GM18511 (cell line): ENCODE data around the gene KCNN2.

Source experiments
- ATAC-seq: cut with Tn5 transposase; IDR thresholded peaks from one replicate; pipeline ENCODE4 v1.9.1; 2021; ENCODE audit warnings: mild to moderate bottlenecking, moderate library complexity; ENCODE audit not compliant: unreplicated experiment

KCNN2 gene

DNA sequence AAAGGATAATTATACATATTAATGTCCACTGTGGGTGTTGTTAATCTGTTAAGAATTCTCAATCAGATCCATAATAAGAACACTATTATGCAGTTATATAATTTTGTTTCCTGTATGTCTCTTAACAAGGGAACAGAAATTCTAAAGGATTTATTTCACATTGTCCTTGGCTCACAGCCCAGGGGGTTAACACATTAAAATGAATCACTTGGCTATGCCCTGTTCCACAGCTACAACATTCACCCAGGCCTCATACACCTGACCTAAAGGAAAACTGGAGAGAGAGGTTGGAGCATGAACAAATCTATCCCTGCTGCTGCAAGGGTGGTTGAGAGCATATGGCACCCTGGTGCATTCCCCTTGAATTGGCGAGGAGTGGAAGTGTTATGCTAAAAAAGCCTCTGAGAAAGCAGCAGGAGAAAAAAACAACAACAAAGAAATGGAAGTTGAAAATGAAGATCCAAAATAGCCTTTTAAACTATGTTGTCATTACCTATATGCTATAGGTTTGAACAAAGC, 116.0 kb downstream of the KCNN2 start:
- no peak for ATAC-seq

GRCh38 chr5:114500756-114501155, 138.9 kb downstream of the KCNN2 start:
- no peak for ATAC-seq

DNA sequence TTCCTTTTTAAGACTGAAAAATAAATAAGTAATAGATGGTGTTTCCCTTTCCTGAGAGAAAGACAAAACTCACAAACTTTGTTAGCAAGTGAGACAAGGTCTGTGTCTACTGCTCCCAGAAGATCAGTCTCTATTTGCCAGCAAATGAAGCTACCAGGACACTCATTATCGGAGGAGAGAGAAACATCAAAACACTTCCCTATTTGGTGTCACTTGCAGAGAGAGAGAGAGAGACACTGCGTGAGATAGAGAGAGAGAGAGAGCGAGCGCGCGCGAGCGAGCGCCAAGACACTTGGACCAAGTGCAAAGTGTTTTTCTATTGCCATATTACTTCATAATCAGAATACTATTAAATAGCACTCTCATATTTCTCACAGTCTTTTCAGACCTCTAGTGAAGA, 142.7 kb downstream of the KCNN2 start:
- ATAC-seq, result no peak

DNA sequence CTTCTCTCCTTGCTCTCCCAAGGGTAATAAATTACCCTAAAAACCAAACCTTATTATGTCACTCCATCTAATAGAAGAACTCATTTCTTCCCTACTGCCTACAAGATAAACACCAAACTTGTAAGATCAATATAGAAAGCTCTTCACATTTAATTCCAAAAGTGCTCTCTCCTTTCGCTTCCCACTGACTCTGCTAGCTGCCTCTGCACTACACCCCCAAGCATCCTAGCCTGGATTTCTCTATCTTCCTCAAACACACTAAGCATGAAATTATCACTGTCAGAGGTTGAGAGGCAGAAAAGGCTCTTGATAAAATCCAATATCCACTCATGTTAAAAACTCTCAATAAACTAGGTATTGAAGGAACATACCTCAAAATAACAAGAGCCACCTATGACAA, 162.4 kb downstream of the KCNN2 start:
- no peak for ATAC-seq

GRCh38 chr5:114544561-114544960, 182.7 kb downstream of the KCNN2 start:
- no peak for ATAC-seq
